ENCODE results near the gene SLC35E1.
"Not testable (repeated sequence)": the region's sequence is repeated elsewhere in the genome, so short reads cannot be mapped to it uniquely, and the experiment has no call there.

SLC35E1 gene

DNA sequence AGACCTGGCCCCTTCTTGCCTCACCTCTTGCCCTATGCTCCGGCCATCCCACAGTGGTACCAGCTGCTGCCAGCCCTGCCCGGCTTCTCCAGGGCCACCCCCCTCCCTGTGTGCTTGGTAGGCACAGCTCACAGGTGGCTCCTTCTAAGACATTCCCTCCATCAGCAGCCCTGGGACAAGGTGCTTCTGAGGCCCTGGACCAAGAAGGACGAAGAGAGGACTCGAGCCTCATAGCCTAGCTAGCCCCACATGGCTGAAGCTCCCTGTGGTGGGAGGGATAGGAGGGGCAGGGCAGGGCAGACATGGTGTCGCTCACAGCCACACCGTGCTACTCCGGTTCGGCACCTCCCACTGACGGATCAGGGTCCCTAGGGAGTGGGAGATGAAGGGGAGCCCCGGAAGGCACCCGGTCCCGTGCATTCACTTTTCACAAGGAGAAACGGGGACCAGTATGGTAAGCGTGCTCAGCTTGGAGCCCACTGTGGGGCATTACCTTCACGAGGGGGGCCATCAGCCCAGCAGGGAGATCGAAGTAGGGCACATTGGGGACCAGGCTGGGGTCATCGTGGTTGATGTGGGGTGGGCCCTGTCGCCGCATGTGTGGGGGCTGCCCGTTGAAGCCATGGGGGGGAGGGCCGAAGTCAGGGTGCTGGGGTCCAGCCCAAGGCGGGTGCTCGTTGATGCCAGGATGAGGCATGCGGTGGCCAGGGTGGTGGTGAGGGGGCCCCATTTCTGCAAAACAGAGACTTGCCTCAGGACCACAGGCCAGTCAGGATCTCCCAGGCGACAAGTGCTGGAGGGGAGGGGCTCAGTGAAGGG is 49.4 kb downstream of the SLC35E1 start:
- DNase-seq (ENCODE audit: low spot score) = no peak

- DNase-seq (ENCODE audit: low spot score) = no peak
Observed at GRCh38 chr19:16521715-16522289, 50.4 kb downstream of the SLC35E1 start.

DNA sequence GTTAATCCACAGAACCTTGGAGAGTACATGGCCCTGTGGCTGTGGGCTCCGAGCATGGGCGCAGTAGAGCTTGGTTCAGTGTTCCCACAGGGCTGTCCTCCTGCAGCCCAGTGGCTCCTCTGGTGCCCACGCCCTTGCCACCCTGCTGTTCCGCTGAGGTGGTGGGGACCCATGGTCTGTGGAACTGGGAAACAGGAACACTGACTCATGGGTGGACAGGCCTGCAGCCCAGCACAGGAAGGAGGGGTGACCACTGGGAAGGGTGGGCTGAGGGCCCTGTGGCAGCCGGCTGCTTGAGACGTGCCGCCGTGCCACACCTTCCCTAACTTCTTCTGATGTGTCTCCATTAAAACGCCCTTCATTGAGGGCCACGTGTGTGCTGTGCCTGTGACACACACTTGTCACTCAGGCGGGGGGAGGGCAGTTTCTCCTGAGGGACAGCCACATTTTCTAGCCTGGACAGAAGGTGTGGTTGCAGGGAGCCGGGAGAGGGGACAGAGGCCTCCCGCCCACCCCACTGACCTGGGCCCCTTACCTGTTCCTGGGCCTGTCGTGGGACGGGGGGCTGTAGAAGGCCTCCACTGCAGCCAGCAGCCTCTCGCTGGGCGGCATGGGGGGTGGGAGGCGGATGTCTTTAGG is 51.1 kb downstream of the SLC35E1 start:
- DNase-seq (ENCODE audit: low spot score) = no peak

- no peak for DNase-seq (ENCODE audit: low spot score)
Observed at GRCh38 chr19:16520074-16520973, 51.9 kb downstream of the SLC35E1 start.

- no peak for DNase-seq (ENCODE audit: low spot score)
Observed at GRCh38 chr19:16519230-16519687, 53.0 kb downstream of the SLC35E1 start.

DNA sequence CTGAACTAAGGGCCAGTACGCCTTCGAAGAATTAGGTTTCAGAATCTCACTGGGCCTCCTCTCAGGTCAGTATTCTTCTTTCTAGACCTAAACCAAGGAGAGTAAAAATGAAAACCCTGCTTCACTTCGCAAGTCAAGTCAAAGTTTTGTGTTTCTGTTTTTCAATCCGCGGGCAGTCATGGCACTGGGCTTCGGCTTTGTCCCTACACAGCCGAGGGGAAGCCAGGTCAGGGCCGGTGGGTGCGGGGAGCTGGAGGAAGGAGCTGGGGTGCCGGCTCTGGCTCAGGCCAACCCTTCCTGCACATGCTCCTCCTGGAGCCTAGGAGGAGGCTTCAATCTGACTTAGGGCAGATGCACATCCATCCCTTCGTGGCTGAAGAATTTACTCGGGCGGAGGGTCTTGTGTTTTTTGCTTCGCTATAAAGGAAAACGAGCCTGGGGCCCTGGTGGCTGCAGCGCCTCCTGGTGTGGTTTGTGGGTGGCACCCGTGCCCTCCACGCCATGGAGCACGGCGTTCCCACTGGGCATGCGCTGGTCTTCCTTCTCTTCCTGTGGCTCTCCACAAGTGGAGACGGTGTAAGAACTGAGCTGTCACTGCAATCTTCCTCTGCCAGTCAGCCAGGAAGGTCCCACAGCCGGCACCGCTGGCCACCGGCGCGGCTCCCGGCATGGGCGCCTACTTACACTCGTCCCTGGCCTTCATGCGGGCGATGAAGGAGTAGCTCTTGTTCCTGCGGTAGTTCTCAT is 53.6 kb downstream of the SLC35E1 start:
- no peak for DNase-seq (ENCODE audit: low spot score)

GRCh38 chr19:16518061-16518460 is 54.2 kb downstream of the SLC35E1 start:
- DNase-seq (ENCODE audit: low spot score) = no peak

- DNase-seq (ENCODE audit: low spot score) = no peak
Observed at GRCh38 chr19:16516923-16517610, 55.1 kb downstream of the SLC35E1 start.

DNA sequence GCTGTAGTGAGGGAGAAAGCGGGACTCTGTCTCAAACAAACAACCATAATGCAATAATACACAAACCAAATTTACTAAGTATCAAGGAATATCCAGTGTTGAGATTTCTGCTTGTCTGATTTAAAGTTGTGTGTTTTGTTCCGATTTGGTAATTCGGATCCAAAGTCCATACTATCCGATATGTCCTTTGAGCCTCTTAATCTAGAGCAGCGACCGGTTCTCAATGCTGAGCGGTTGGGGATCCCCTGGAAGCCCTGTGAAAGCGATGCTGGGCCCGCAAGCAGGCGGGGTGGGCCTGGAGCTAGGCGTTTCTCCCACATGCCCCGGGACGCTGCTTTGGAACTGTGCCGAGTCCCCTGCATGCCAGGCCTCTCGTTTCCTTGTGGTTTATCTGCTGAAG is 55.8 kb downstream of the SLC35E1 start:
- no peak for DNase-seq (ENCODE audit: low spot score)

DNA sequence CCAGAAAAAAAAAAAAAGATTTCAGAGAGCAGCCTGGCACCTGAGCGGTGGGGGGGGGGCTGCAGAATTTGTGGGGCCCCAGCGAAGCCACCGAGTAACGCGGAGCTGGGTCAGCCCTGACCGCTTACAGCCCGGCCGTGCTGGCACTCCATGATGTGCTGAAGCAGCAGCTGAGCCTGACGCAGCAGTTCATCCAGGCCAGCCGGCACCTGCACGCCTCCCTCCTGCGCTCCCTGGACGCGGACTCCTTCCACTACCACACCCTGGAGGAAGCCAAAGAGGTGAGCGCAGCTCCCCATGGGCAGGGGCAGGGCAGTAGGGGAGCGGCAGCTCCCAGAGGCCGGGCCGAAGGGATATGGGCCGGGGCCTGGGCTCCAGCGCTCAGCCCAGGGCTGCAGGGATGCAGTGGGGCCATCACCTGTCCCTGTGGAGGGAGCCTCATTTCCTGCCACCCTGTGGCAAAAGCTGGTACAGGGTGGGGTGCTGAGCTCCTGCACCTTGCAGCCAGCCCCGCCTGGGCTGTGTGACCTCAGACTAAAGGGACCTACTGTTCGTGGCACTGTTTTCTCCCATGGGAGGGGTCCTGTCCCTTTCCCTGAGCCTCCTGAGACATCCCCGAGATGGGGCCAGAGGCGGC is 57.7 kb downstream of the SLC35E1 start:
- peak; percentile 27 for DNase-seq (ENCODE audit: low spot score)

DNA sequence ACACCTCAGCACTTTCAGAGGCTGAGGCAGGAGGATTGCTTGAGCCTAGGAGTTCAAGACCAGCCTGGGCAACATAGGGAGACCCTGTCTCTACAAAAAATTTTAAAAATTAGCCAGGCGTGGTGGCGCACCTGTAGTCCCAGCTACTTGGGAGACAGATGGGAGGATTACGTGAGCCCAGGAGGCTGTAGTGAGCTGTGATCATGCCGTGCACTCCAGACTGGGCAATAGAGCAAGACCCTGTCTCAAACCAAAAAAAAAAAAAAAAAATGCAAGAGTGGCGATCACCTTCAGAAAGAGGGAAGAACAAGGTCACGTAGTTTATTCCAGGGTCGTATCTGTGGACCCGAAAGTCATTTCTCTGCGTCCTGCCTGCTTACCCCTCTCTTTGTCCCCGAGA is 59.6 kb downstream of the SLC35E1 start:
- not testable (repeated sequence) for DNase-seq (ENCODE audit: low spot score)

- no peak for DNase-seq (ENCODE audit: low spot score)
Observed at GRCh38 chr19:16509141-16510061, 62.8 kb downstream of the SLC35E1 start.

- no peak for DNase-seq (ENCODE audit: low spot score)
Observed at GRCh38 chr19:16508546-16508945, 63.7 kb downstream of the SLC35E1 start.

- no peak for DNase-seq (ENCODE audit: low spot score)
Observed at GRCh38 chr19:16506961-16507360, 65.3 kb downstream of the SLC35E1 start.

GRCh38 chr19:16506161-16506560 is 66.1 kb downstream of the SLC35E1 start:
- DNase-seq (ENCODE audit: low spot score) = not testable (repeated sequence)

DNA sequence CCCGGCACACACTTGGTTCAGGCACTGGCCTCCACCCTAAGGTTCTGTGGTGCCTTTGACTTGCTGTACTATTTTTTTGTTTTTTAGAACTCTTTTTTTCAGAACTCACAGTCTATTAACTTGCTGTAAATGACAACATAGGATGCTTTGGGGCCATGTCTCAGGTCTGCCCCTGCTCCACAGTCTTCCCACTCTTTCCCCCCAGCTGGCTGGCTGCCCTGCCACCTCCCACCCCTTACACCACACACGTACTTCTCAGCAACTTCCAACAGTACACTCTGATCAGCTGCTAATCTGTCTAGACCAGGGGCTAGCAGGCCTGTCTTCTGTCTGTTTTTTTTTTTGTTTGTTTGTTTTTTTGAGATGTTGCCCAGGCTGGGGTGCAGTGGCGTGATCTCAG is 67.9 kb downstream of the SLC35E1 start:
- DNase-seq (ENCODE audit: low spot score) = no peak
